GM18498 (cell line): Measurements from ENCODE around the gene DNAAF2.
"Not testable (repeated sequence)": the region's sequence is repeated elsewhere in the genome, so short reads cannot be mapped to it uniquely, and the experiment has no call there.

Experiments used
- ATAC-seq: cut with Tn5 transposase; IDR thresholded peaks from one replicate; pipeline ENCODE4 v1.9.1; 2021; ENCODE audit warnings: mild to moderate bottlenecking, moderate library complexity; ENCODE audit not compliant: unreplicated experiment

Gene DNAAF2

GRCh38 chr14:49584981-49585640, 49.9 kb downstream of the DNAAF2 start:
- ATAC-seq = not testable (repeated sequence)

- ATAC-seq = no peak
Observed at GRCh38 chr14:49584058-49584457, 51.0 kb downstream of the DNAAF2 start.

- ATAC-seq = no peak
Observed at GRCh38 chr14:49583629-49584028, 51.4 kb downstream of the DNAAF2 start.

GRCh38 chr14:49582113-49582977, 52.7 kb downstream of the DNAAF2 start:
- no peak for ATAC-seq

- ATAC-seq = no peak
Observed at GRCh38 chr14:49581209-49582112, 53.6 kb downstream of the DNAAF2 start.

GRCh38 chr14:49579841-49580240, 55.2 kb downstream of the DNAAF2 start:
- no peak for ATAC-seq

GRCh38 chr14:49578141-49578540, 56.9 kb downstream of the DNAAF2 start:
- no peak for ATAC-seq
